GM12874 (cell line): ENCODE measurements around the gene ZBTB45.

Experiments
- CTCF ChIP-seq: IDR thresholded peaks from 2 replicates; pipeline ENCODE4 v1.5.1; 2011; ENCODE audit warnings: low read depth, mild to moderate bottlenecking, control low read depth, low read length, moderate library complexity; ENCODE audit not compliant: insufficient read depth

The ZBTB45 gene

DNA sequence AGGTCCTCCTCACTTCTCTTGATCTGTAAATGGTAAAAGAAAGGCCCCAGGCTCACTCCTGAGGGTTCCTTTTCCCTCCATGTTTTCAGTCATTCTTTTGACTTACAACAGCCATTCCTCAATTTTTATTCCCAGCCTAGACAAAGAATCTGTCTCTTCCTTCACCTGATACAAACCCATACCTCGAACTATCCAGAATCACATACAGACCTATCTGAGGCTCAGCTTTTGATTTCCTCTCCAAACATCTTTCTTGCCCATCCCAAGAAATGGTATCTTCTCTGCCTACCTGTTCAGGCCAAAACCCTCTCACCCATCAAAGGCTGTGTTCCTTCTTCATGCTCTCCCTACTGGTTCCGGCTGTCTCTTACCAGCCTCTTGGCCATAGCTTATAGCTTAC lies 33.0 kb upstream of the ZBTB45 start:
- no peak for TF ChIP-seq CTCF

- TF ChIP-seq CTCF, result no peak
Measured at GRCh38 chr19:58551577-58552471, 32.2 kb upstream of the ZBTB45 start.

DNA sequence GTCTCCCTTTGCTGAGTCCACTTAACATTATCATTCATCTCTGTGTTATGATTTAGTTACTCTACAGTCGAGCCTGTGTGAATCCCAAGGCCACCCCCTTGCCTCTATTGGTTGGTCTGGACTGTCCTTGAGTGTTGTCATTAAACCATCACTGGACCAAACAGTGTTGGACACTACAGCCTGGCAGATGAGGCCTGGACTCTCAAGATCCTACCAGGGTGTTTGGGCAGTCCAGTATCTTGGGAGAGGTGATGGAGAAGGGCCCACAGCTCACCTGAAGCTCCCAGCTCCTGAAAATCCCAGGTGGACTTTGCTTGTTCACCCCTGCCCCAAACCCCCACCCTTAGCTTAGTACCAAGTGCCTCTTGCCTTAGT lies 31.5 kb upstream of the ZBTB45 start:
- no peak for TF ChIP-seq CTCF

GRCh38 chr19:58550362-58551122 lies 30.9 kb upstream of the ZBTB45 start:
- no peak for TF ChIP-seq CTCF

- no peak for TF ChIP-seq CTCF
Measured at GRCh38 chr19:58549664-58550361, 30.2 kb upstream of the ZBTB45 start.

DNA sequence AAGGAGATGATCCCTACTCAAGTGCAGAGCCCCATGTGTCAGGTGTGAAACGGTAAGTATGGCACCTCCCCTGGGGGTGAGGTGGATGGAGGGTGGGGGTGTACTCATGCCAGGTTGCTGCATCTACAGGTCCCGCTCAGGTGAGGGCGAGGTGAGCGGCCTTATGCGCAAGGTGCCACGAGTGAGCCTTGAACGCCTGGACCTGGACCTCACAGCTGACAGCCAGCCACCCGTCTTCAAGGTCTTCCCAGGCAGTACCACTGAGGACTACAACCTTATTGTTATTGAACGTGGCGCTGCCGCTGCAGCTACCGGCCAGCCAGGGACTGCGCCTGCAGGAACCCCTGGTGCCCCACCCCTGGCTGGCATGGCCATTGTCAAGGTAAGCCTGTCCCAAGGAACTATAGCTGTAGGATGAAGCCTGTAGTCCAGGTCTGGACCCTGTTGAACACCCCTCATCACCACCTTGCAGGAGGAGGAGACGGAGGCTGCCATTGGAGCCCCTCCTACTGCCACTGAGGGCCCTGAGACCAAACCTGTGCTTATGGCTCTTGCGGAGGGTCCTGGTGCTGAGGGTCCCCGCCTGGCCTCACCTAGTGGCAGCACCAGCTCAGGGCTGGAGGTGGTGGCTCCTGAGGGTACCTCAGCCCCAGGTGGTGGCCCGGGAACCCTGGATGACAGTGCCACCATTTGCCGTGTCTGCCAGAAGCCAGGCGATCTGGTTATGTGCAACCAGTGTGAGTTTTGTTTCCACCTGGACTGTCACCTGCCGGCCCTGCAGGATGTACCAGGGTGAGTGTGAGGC lies 29.5 kb upstream of the ZBTB45 start:
- TF ChIP-seq CTCF, result no peak
